ENCODE data around the gene RIN3. TPM values are rescaled to one million over a fixed set of nuclear protein-coding genes. Genes with fewer than 3 reads are reported as not detected.

Gene RIN3
- total RNA-seq, 1 donor from 2014 or later = 6.9 TPM

DNA sequence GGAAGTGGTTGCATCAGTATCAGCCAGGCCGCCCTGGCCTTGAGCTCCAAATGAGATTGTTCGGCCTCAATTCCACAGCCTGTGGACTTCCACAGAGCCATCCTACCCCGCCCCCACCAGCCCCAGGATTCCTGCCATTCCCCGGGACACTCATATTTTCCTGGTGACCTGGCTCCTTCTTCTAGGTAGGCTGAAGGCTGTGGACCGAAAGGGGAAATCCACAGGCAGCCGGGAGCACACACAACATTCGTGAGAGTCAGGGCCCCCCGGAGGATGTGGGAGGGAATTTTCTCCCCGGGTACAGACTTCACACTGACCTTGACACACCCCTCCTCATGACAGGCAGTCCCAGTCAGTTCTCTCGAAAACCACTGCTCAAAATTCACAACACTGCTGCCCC is 39.9 kb downstream of the RIN3 start:
- no peaks in the 10 kb centered on the region for H3K36me3 Mint-ChIP-seq (ENCODE audit: insufficient read depth)
- no peak overlapping the region for H3K4me3 Mint-ChIP-seq (ENCODE audit: low read depth)
- no peak overlapping the region for H3K27ac Mint-ChIP-seq
- no peaks in the 10 kb centered on the region for H3K4me1 Mint-ChIP-seq (ENCODE audit: low read depth)
- H3K27me3 Mint-ChIP-seq = no peaks in the 10 kb centered on the region
- DNase-seq (ENCODE audit: low spot score, unreplicated experiment) = no peak
- TF ChIP-seq, protein P1, sequence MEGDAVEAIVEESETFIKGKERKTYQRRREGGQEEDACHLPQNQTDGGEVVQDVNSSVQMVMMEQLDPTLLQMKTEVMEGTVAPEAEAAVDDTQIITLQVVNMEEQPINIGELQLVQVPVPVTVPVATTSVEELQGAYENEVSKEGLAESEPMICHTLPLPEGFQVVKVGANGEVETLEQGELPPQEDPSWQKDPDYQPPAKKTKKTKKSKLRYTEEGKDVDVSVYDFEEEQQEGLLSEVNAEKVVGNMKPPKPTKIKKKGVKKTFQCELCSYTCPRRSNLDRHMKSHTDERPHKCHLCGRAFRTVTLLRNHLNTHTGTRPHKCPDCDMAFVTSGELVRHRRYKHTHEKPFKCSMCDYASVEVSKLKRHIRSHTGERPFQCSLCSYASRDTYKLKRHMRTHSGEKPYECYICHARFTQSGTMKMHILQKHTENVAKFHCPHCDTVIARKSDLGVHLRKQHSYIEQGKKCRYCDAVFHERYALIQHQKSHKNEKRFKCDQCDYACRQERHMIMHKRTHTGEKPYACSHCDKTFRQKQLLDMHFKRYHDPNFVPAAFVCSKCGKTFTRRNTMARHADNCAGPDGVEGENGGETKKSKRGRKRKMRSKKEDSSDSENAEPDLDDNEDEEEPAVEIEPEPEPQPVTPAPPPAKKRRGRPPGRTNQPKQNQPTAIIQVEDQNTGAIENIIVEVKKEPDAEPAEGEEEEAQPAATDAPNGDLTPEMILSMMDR (IDR thresholded peaks at IDR 0.05; ENCODE audit: unreplicated experiment) = no peak
- H3K9me3 Mint-ChIP-seq (ENCODE audit: low read depth) = no peaks in the 10 kb centered on the region

- Mint-ChIP-seq H3K27me3 (no peaks in the 10 kb centered on the region), H3K9me3 (ENCODE audit: low read depth) (no peaks in the 10 kb centered on the region), H3K27ac (no peak overlapping the region), H3K4me1 (ENCODE audit: low read depth) (no peaks in the 10 kb centered on the region), H3K4me3 (ENCODE audit: low read depth) (no peak overlapping the region), H3K36me3 (ENCODE audit: insufficient read depth) (no peaks in the 10 kb centered on the region)
- no peak for DNase-seq (ENCODE audit: low spot score, unreplicated experiment)
- TF ChIP-seq, protein P1 (IDR thresholded peaks at IDR 0.05; ENCODE audit: unreplicated experiment) = no peak
Measured at GRCh38 chr14:92555465-92556111, 42.0 kb downstream of the RIN3 start.

DNA sequence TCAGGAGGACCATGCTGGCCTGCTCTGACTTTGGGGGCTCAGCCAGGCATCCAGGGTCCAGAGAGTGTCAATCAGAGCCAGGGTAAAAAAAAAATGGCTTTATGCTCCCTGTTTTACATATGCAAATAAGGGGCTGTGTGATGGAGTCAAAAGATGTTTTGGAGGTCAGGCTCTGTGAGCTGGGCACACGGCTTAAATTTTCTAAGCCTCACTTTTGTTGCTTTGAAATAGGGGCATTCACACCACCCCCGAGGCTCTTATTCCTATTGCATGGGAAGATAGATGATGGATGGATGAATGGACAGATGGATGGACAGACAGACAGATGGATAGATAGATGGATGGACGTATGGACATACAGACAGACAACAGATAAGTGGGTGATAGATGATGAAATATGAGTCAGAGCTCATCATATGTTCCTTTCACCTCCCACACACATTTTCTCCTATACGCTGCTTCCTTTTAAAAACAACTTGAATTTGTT is 42.7 kb downstream of the RIN3 start:
- Mint-ChIP-seq H3K4me3 (ENCODE audit: low read depth) (no peak overlapping the region), H3K27ac (no peak overlapping the region), H3K9me3 (ENCODE audit: low read depth) (no peaks in the 10 kb centered on the region), H3K27me3 (no peaks in the 10 kb centered on the region), H3K4me1 (ENCODE audit: low read depth) (no peaks in the 10 kb centered on the region), H3K36me3 (ENCODE audit: insufficient read depth) (no peaks in the 10 kb centered on the region)
- no peak for DNase-seq (ENCODE audit: low spot score, unreplicated experiment)
- TF ChIP-seq, protein P1 (IDR thresholded peaks at IDR 0.05; ENCODE audit: unreplicated experiment) = no peak

GRCh38 chr14:92556863-92557543 is 43.4 kb downstream of the RIN3 start:
- no peak overlapping the region for H3K4me3 Mint-ChIP-seq (ENCODE audit: low read depth)
- DNase-seq (ENCODE audit: low spot score, unreplicated experiment) = no peak
- H3K27ac Mint-ChIP-seq = no peak overlapping the region
- H3K36me3 Mint-ChIP-seq (ENCODE audit: insufficient read depth) = no peaks in the 10 kb centered on the region
- TF ChIP-seq, protein P1 (IDR thresholded peaks at IDR 0.05; ENCODE audit: unreplicated experiment) = no peak
- H3K9me3 Mint-ChIP-seq (ENCODE audit: low read depth) = no peaks in the 10 kb centered on the region
- no peaks in the 10 kb centered on the region for H3K4me1 Mint-ChIP-seq (ENCODE audit: low read depth)
- no peaks in the 10 kb centered on the region for H3K27me3 Mint-ChIP-seq

GRCh38 chr14:92557544-92557912 is 43.9 kb downstream of the RIN3 start:
- DNase-seq (ENCODE audit: low spot score, unreplicated experiment) = no peak
- Mint-ChIP-seq H3K4me1 (ENCODE audit: low read depth) (no peaks in the 10 kb centered on the region), H3K9me3 (ENCODE audit: low read depth) (no peaks in the 10 kb centered on the region), H3K27me3 (no peaks in the 10 kb centered on the region), H3K36me3 (ENCODE audit: insufficient read depth) (no peaks in the 10 kb centered on the region), H3K4me3 (ENCODE audit: low read depth) (no peak overlapping the region), H3K27ac (no peak overlapping the region)
- TF ChIP-seq, protein P1 (IDR thresholded peaks at IDR 0.05; ENCODE audit: unreplicated experiment) = no peak

Measured in progenitor cell of endocrine pancreas (in vitro differentiated cells).